ENCODE results near the gene AKR1E2. TPM values are rescaled to one million over a fixed set of nuclear protein-coding genes. Genes with fewer than 3 reads are reported as not detected.
A peak's percentile ranks its signal among the peaks of the same experiment; 100 is the strongest.

Gene AKR1E2
- total RNA-seq, 1 donor from 2014 or later, result 4.7 TPM

GRCh38 chr10:4843525-4844180, 17.6 kb downstream of the AKR1E2 start:
- TF ChIP-seq CTCF (conservative IDR thresholded peaks at IDR 0.05), result no peak
- Mint-ChIP-seq H3K27me3 (no peaks in the 10 kb centered on the region), H3K4me1 (ENCODE audit: unreplicated experiment) (peaks cover 7% of the 10 kb centered on the region), H3K27ac (no peak overlapping the region), H3K36me3 (peaks cover 8% of the 10 kb centered on the region), H3K9me3 (no peaks in the 10 kb centered on the region), H3K4me3 (no peak overlapping the region)
- no peak for DNase-seq (ENCODE audit: extremely low spot score, unreplicated experiment)

GRCh38 chr10:4844864-4845263, 18.9 kb downstream of the AKR1E2 start:
- Mint-ChIP-seq H3K4me3 (no peak overlapping the region), H3K36me3 (peaks cover 10% of the 10 kb centered on the region), H3K4me1 (ENCODE audit: unreplicated experiment) (peaks cover 13% of the 10 kb centered on the region), H3K27me3 (no peaks in the 10 kb centered on the region), H3K9me3 (no peaks in the 10 kb centered on the region), H3K27ac (no peak overlapping the region)
- no peak for TF ChIP-seq CTCF (conservative IDR thresholded peaks at IDR 0.05)
- no peak for DNase-seq (ENCODE audit: extremely low spot score, unreplicated experiment)

- H3K9me3 Mint-ChIP-seq, result no peaks in the 10 kb centered on the region
- DNase-seq (ENCODE audit: extremely low spot score, unreplicated experiment), result no peak
- no peaks in the 10 kb centered on the region for H3K27me3 Mint-ChIP-seq
- H3K27ac Mint-ChIP-seq, result no peak overlapping the region
- peaks cover 10% of the 10 kb centered on the region for H3K36me3 Mint-ChIP-seq
- H3K4me3 Mint-ChIP-seq, result no peak overlapping the region
- no peak for TF ChIP-seq CTCF (conservative IDR thresholded peaks at IDR 0.05)
- peaks cover 16% of the 10 kb centered on the region for H3K4me1 Mint-ChIP-seq (ENCODE audit: unreplicated experiment)
Observed at GRCh38 chr10:4845766-4846165, 19.8 kb downstream of the AKR1E2 start.

GRCh38 chr10:4846775-4847174, 20.8 kb downstream of the AKR1E2 start:
- Mint-ChIP-seq H3K36me3 (peaks cover 10% of the 10 kb centered on the region), H3K27ac (peak overlapping the region; percentile 96), H3K4me3 (no peak overlapping the region), H3K4me1 (ENCODE audit: unreplicated experiment) (peaks cover 16% of the 10 kb centered on the region), H3K27me3 (no peaks in the 10 kb centered on the region), H3K9me3 (no peaks in the 10 kb centered on the region)
- no peak for DNase-seq (ENCODE audit: extremely low spot score, unreplicated experiment)
- TF ChIP-seq CTCF (conservative IDR thresholded peaks at IDR 0.05), result no peak

GRCh38 chr10:4847561-4848355, 21.8 kb downstream of the AKR1E2 start:
- H3K36me3 Mint-ChIP-seq, result peaks cover 10% of the 10 kb centered on the region
- DNase-seq (ENCODE audit: extremely low spot score, unreplicated experiment), result no peak
- peak overlapping the region; percentile 96 for H3K27ac Mint-ChIP-seq

More at GRCh38 chr10:4847561-4848355, 21.8 kb downstream of the AKR1E2 start:
- TF ChIP-seq CTCF (conservative IDR thresholded peaks at IDR 0.05), result no peak
- Mint-ChIP-seq H3K9me3 (no peaks in the 10 kb centered on the region), H3K4me3 (peak overlapping the region; percentile 72), H3K4me1 (ENCODE audit: unreplicated experiment) (peaks cover 16% of the 10 kb centered on the region), H3K27me3 (no peaks in the 10 kb centered on the region)

All from type B pancreatic cell (in vitro differentiated cells).